Heart left ventricle (tissue), 13 donors: Measurements from ENCODE around the gene C1S.

ENCODE experiments used
- POLR2A ChIP-seq, 2 donors: fragments of 450-650 bp; IDR thresholded peaks; one replicate each; pipeline ENCODE4 v1.6.1; 2017; ENCODE audit warnings: antibody characterized with exemption in 2 of 2, mild to moderate bottlenecking in 2 of 2, moderate library complexity in 2 of 2
- TF ChIP-seq, protein P1 (sequence below), 12 donors: fragments of 200-600 bp; sonication (generic) in 4 of 12; IDR thresholded peaks; one replicate each; pipeline versions ENCODE4 v1.5.0 to v1.8.0; 2018 to 2022; ENCODE audit warnings: antibody characterized with exemption in 12 of 12, mild to moderate bottlenecking in 5 of 12
- donor health status: ischemic (EF 13 %, LVEDD 7.1; RV severe dilation, severe dysfunction).
- donor health status: DM: no; HTN: yes; CAD: no.
- donor health status: DM: no; HTN: no; CAD: no.
- donor health status: ischemic (EF 25% LVEDD 6.9; RV normal size, moderate dysfunction).
- donor health status: ischemic (EF 25% LVEDD 5.7; RV mildly dilated, moderate dysfunction).
- donor health status: ischemic (EF 35%, LVEDD 5.7; RV mildly dilated, moderate dysfunction).
- donor health status: nonischemic (EF 11% LVEDD 7.7; RV severe dilation, severe dysfunction).
- donor health status: DM: yes; HTN: yes; CAD: no.
- donor health status: PGD.
- donor health status: ischemic (EF 29% LVEDD 5.4; RV normal size, mild dysfunction).
- donor health status: nonischemic (EF 23%, LVEDD 6.1; RV moderate dilation, normal function).

DNA sequence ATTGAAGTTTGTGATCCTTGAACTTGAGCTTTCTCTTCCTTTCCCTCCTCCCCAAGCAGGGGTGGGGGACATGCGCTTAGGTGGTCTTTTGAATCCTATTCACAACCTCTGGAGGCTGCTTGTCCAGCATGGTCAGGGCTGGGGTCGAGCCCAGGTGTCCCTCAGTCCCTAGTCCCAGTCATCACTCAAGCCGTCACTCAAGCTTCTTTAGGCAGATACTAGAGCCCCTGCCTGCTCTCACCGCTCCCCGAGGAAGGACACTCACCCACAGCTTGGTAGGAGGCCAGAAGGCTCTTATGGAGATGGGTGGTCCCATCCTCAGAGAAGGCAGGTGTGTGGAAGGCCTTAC is 49.0 kb downstream of the C1S start:
- TF ChIP-seq POLR2A (IDR thresholded peaks at IDR 0.05): no peak
- TF ChIP-seq, protein P1, sequence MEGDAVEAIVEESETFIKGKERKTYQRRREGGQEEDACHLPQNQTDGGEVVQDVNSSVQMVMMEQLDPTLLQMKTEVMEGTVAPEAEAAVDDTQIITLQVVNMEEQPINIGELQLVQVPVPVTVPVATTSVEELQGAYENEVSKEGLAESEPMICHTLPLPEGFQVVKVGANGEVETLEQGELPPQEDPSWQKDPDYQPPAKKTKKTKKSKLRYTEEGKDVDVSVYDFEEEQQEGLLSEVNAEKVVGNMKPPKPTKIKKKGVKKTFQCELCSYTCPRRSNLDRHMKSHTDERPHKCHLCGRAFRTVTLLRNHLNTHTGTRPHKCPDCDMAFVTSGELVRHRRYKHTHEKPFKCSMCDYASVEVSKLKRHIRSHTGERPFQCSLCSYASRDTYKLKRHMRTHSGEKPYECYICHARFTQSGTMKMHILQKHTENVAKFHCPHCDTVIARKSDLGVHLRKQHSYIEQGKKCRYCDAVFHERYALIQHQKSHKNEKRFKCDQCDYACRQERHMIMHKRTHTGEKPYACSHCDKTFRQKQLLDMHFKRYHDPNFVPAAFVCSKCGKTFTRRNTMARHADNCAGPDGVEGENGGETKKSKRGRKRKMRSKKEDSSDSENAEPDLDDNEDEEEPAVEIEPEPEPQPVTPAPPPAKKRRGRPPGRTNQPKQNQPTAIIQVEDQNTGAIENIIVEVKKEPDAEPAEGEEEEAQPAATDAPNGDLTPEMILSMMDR (IDR thresholded peaks at IDR 0.05): no peak
